ENCODE measurements around the gene MAPK7.
"Not testable (repeated sequence)": the region's sequence is repeated elsewhere in the genome, so short reads cannot be mapped to it uniquely, and the experiment has no call there.

Gene MAPK7

DNA sequence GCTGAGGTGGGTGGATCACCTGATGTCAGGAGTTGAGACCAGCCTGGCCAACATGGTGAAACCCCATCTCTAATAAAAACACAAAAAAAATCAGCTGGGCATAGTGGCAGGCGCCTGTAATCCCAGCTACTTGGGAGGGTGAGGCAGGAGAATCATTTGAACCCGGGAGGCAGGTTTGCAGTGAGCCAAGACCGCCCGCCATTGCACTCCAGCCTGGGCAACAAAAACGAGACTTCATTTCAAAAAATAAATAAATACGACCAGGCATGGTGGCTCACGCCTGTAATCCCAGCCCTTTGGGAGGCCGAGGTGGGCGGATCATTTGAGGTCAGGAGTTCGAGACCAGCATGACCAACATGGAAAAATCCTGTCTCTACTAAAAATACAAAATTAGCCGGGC lies 24.9 kb upstream of the MAPK7 start:
- not testable (repeated sequence) for H3K4me3 ChIP-seq (ENCODE audit: insufficient read depth, low read depth, low read length, poor library complexity, severe bottlenecking); DNase-seq; H3K36me3 ChIP-seq (ENCODE audit: control insufficient read depth, insufficient read depth, low read length); H3K27ac ChIP-seq (ENCODE audit: insufficient read depth, low read length, poor library complexity, severe bottlenecking); H3K9me3 ChIP-seq (ENCODE audit: control insufficient read depth, low read length); H3K27me3 ChIP-seq (replicated peaks; ENCODE audit: control insufficient read depth, insufficient read depth, low read length, poor library complexity, severe bottlenecking); H3K4me1 ChIP-seq (ENCODE audit: control insufficient read depth, insufficient read depth, low read length, poor library complexity, severe bottlenecking)

DNA sequence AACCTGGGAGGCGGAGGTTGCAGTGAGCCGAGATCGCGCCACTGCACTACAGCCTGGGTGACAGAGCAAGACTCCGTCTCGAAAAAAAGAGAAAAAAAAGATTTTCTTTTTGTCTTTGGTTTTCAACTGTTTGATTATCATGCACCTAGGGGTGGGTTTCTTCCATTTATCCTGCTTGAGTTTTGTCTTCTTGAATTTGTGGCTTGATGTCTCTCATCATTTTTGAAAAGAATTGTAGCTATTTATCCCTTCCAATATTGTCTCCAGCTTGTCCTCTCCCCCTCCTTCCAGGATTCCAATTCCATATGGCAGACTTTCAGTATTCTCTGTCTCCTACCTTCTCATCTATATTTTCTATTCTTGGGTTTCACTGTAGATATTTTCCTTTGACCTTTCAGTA lies 23.6 kb upstream of the MAPK7 start:
- Histone ChIP-seq H3K27ac (ENCODE audit: insufficient read depth, low read length, poor library complexity, severe bottlenecking) (no peak overlapping the region), H3K4me1 (ENCODE audit: control insufficient read depth, insufficient read depth, low read length, poor library complexity, severe bottlenecking) (no peaks in the 10 kb centered on the region), H3K4me3 (ENCODE audit: insufficient read depth, low read depth, low read length, poor library complexity, severe bottlenecking) (no peak overlapping the region), H3K36me3 (ENCODE audit: control insufficient read depth, insufficient read depth, low read length) (no peaks in the 10 kb centered on the region), H3K9me3 (ENCODE audit: control insufficient read depth, low read length) (no peaks in the 10 kb centered on the region), H3K27me3 (replicated peaks; ENCODE audit: control insufficient read depth, insufficient read depth, low read length, poor library complexity, severe bottlenecking) (no peaks in the 10 kb centered on the region)
- DNase-seq: no peak

DNA sequence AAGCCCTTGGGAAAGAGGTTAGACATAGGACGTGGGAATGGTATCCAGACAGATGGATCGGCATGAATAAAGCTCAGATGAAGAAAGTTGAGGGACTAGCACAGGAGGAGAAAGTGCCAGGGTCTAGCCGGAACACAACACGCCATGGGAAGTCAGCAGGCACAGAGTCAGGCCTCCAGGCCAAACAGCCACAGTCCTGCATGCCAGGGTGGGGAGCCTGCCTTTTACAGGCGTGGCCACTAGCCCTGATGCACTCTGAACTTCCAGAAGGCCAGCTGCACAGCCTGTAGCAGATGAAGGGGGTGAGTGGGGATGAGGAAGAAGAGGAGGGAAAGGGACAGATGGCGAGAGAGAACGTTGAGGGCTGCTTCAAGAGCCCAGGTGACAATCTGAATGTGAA lies 20.9 kb upstream of the MAPK7 start:
- Histone ChIP-seq H3K27ac (ENCODE audit: insufficient read depth, low read length, poor library complexity, severe bottlenecking) (no peak overlapping the region), H3K4me1 (ENCODE audit: control insufficient read depth, insufficient read depth, low read length, poor library complexity, severe bottlenecking) (peaks cover 7% of the 10 kb centered on the region), H3K4me3 (ENCODE audit: insufficient read depth, low read depth, low read length, poor library complexity, severe bottlenecking) (no peak overlapping the region), H3K36me3 (ENCODE audit: control insufficient read depth, insufficient read depth, low read length) (no peaks in the 10 kb centered on the region), H3K27me3 (replicated peaks; ENCODE audit: control insufficient read depth, insufficient read depth, low read length, poor library complexity, severe bottlenecking) (no peaks in the 10 kb centered on the region), H3K9me3 (ENCODE audit: control insufficient read depth, low read length) (no peaks in the 10 kb centered on the region)
- DNase-seq: no peak

DNA sequence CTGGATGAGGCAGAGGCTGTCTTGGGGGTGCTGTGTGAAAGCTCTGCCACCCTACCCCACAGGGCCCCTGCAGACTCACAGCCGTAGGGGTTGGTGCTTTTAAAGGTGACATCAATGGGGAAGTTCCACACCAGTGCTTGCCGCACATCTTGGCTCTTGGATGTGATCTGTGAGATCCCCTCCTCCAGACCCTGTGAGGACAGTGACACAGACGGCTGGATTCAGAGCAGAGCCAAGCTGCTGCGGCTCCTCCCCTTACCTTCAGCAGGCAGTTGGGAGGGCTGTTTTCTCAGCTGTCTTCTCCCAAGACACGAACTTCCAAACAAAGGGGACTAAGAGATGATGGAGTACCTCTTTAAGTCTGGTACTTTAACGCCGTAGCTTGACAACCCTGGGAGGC lies 20.5 kb upstream of the MAPK7 start:
- Histone ChIP-seq H3K27me3 (replicated peaks; ENCODE audit: control insufficient read depth, insufficient read depth, low read length, poor library complexity, severe bottlenecking) (no peaks in the 10 kb centered on the region), H3K4me3 (ENCODE audit: insufficient read depth, low read depth, low read length, poor library complexity, severe bottlenecking) (no peak overlapping the region), H3K27ac (ENCODE audit: insufficient read depth, low read length, poor library complexity, severe bottlenecking) (no peak overlapping the region), H3K9me3 (ENCODE audit: control insufficient read depth, low read length) (no peaks in the 10 kb centered on the region), H3K4me1 (ENCODE audit: control insufficient read depth, insufficient read depth, low read length, poor library complexity, severe bottlenecking) (peaks cover 7% of the 10 kb centered on the region), H3K36me3 (ENCODE audit: control insufficient read depth, insufficient read depth, low read length) (no peaks in the 10 kb centered on the region)
- DNase-seq: no peak

DNA sequence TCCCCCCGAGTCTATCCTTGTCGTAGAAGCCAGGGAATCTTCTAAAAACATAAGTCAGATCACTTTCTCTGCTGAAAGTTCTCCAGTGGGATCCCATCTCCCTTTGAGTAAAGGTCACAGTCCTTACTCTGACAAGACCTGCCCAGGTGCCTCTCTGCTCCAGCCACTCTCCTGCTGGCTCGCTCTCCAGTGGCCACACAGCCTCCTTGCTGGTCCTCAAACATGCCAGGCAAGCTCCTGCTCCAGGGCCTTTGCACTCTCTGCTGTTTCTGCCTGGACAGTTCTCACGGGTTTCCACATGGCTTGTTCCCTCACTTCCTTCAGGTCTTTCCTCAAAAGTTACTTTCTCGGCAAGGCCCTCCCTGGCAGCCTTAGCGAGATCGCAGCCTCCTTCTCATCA lies 19.1 kb upstream of the MAPK7 start:
- no peaks in the 10 kb centered on the region for H3K27me3 ChIP-seq (replicated peaks; ENCODE audit: control insufficient read depth, insufficient read depth, low read length, poor library complexity, severe bottlenecking)
- H3K9me3 ChIP-seq (ENCODE audit: control insufficient read depth, low read length): no peaks in the 10 kb centered on the region
- no peak overlapping the region for H3K27ac ChIP-seq (ENCODE audit: insufficient read depth, low read length, poor library complexity, severe bottlenecking)
- DNase-seq: no peak
- no peak overlapping the region for H3K4me3 ChIP-seq (ENCODE audit: insufficient read depth, low read depth, low read length, poor library complexity, severe bottlenecking)
- no peaks in the 10 kb centered on the region for H3K36me3 ChIP-seq (ENCODE audit: control insufficient read depth, insufficient read depth, low read length)
- H3K4me1 ChIP-seq (ENCODE audit: control insufficient read depth, insufficient read depth, low read length, poor library complexity, severe bottlenecking): peaks cover 7% of the 10 kb centered on the region

DNA sequence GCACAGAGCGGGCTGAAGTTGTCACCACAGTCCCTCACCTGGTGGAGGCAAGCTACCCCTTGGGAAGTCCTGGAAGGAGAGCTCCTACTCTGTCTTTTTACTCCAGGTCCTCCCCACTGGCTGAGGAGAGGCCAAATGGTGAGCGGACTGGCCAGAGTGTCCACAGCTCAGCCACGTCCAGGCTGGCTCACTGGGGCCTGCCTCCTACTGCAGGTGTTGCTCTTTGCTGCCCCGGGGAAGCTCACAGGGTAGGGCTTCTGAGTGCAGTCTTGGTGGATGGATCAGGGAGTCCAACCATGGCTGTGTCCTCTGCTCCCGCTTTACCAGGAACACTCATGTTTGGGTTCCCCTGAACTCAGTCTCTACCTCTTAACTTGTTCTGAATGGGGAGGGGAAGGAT lies 18.4 kb upstream of the MAPK7 start:
- Histone ChIP-seq H3K27ac (ENCODE audit: insufficient read depth, low read length, poor library complexity, severe bottlenecking) (no peak overlapping the region), H3K4me3 (ENCODE audit: insufficient read depth, low read depth, low read length, poor library complexity, severe bottlenecking) (no peak overlapping the region), H3K36me3 (ENCODE audit: control insufficient read depth, insufficient read depth, low read length) (no peaks in the 10 kb centered on the region), H3K27me3 (replicated peaks; ENCODE audit: control insufficient read depth, insufficient read depth, low read length, poor library complexity, severe bottlenecking) (no peaks in the 10 kb centered on the region), H3K4me1 (ENCODE audit: control insufficient read depth, insufficient read depth, low read length, poor library complexity, severe bottlenecking) (peaks cover 7% of the 10 kb centered on the region), H3K9me3 (ENCODE audit: control insufficient read depth, low read length) (no peaks in the 10 kb centered on the region)
- DNase-seq: no peak

DNA sequence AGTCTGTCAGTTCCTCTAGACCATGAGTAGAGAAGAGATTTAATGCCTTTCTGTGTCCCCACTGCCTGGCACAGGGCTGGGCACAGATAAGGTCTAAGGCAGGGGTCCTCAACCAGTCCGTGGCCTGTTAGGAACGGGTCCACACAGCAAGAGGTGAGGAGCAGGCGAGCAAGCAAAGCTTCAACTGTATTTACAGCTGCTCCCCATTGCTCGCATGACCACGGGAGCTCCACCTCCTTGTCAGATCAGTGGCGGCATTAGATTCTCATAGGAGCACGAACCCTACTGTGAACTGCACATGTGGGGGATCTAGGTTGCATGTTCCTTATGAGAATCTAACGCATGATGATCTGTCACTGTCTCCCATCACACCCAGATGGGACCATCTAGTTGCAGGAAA lies 17.5 kb upstream of the MAPK7 start:
- Histone ChIP-seq H3K4me1 (ENCODE audit: control insufficient read depth, insufficient read depth, low read length, poor library complexity, severe bottlenecking) (peaks cover 7% of the 10 kb centered on the region), H3K27ac (ENCODE audit: insufficient read depth, low read length, poor library complexity, severe bottlenecking) (no peak overlapping the region), H3K27me3 (replicated peaks; ENCODE audit: control insufficient read depth, insufficient read depth, low read length, poor library complexity, severe bottlenecking) (no peaks in the 10 kb centered on the region), H3K9me3 (ENCODE audit: control insufficient read depth, low read length) (no peaks in the 10 kb centered on the region), H3K36me3 (ENCODE audit: control insufficient read depth, insufficient read depth, low read length) (no peaks in the 10 kb centered on the region), H3K4me3 (ENCODE audit: insufficient read depth, low read depth, low read length, poor library complexity, severe bottlenecking) (no peak overlapping the region)
- no peak for DNase-seq

DNA sequence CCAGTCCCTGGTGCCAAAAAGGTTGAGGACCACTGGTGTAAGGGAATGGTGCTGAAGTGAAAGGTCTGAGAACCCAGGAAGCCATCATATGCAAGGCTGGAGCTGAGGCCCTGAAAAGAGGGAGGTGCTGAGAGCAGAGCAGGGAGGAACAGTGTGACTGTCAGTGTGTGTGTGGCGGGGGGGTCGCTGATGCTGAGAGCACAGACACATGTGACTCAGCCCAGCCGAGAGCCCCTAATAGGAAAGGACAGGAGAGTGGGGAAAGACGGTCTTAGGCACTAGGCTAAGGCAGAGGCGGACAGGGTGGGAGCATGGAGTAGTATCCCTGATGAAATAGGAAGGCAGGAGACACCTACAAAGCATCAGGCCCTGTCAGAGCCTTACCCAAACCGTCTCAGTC lies 17.0 kb upstream of the MAPK7 start:
- Histone ChIP-seq H3K4me1 (ENCODE audit: control insufficient read depth, insufficient read depth, low read length, poor library complexity, severe bottlenecking) (peaks cover 7% of the 10 kb centered on the region), H3K27ac (ENCODE audit: insufficient read depth, low read length, poor library complexity, severe bottlenecking) (no peak overlapping the region), H3K4me3 (ENCODE audit: insufficient read depth, low read depth, low read length, poor library complexity, severe bottlenecking) (no peak overlapping the region), H3K9me3 (ENCODE audit: control insufficient read depth, low read length) (no peaks in the 10 kb centered on the region), H3K27me3 (replicated peaks; ENCODE audit: control insufficient read depth, insufficient read depth, low read length, poor library complexity, severe bottlenecking) (no peaks in the 10 kb centered on the region), H3K36me3 (ENCODE audit: control insufficient read depth, insufficient read depth, low read length) (no peaks in the 10 kb centered on the region)
- DNase-seq: no peak

DNA sequence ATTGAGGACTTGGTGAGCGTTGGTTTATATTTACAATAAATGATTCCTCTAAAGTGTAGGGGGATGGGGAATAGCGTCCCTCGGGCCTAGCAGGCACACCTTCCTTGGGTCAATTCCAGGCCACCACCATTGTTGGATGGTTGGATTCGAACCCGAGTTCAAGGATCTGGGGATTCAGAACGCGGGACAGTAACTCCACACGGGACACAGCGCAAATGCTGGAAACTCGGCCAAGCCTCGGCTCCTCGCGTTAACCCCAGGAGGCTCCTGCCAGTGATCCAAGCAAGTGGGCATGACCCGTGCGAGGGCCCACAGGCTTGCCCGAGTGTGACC lies 16.4 kb upstream of the MAPK7 start:
- Histone ChIP-seq H3K27ac (ENCODE audit: insufficient read depth, low read length, poor library complexity, severe bottlenecking) (peak overlapping the region; percentile 74), H3K36me3 (ENCODE audit: control insufficient read depth, insufficient read depth, low read length) (no peaks in the 10 kb centered on the region), H3K4me1 (ENCODE audit: control insufficient read depth, insufficient read depth, low read length, poor library complexity, severe bottlenecking) (peaks cover 7% of the 10 kb centered on the region), H3K27me3 (replicated peaks; ENCODE audit: control insufficient read depth, insufficient read depth, low read length, poor library complexity, severe bottlenecking) (no peaks in the 10 kb centered on the region), H3K4me3 (ENCODE audit: insufficient read depth, low read depth, low read length, poor library complexity, severe bottlenecking) (peak overlapping the region; percentile 88), H3K9me3 (ENCODE audit: control insufficient read depth, low read length) (no peaks in the 10 kb centered on the region)
- DNase-seq: no peak

DNA sequence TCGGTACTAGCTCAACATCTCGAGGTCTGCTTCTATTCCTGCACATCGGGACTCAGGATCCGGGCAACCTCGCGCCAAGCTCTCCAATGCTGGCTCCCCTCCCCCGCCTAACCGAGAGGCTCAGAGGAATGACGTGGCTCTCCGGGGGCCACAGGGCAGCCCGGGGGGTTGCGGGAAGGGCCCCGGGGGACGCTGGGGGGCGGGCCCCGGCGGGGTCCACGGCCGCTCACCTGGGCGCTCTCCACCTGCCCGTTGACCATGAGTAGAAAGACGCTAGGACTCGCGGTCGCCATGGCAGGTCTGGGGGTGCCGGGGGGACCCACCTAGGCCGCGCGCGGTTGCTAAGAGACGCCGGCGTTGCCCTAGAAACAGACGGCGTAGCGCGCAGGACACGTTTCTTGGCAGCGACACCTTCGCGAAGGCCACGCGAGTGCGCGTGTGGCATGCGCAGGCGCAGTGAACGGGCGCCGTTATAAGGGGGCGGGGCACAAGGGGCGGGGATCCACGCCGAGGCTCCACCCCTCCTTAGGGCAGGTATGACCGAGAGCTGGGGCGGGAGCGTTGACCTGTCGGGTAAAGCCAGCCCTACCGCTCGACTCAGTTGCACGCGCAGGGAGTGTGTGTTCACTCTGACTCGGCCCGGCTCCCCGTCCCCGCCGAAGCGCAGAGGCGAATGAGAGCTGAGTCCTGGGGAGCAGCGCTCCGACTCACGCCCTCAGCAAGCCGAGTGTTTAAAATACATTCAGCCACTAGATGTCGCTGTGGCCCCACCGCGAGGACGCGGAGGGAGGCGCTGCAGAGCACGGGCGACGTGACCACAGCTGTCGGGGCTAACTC lies 15.8 kb upstream of the MAPK7 start, which contains the start of gene B9D1:
B9D1 (minus strand) TSS at position 447 of the 837 bp plus-strand sequence; CDS start at position 293, 154 bp downstream.
- no peaks in the 10 kb centered on the region for H3K36me3 ChIP-seq (ENCODE audit: control insufficient read depth, insufficient read depth, low read length)
- peak within 1 kb of the TSS; percentile 74 for H3K27ac ChIP-seq (ENCODE audit: insufficient read depth, low read length, poor library complexity, severe bottlenecking)
- peaks cover 7% of the 10 kb centered on the region for H3K4me1 ChIP-seq (ENCODE audit: control insufficient read depth, insufficient read depth, low read length, poor library complexity, severe bottlenecking)
- peak; percentile 93 to 94 (median 93) for DNase-seq
- H3K9me3 ChIP-seq (ENCODE audit: control insufficient read depth, low read length): no peaks in the 10 kb centered on the region
- no peaks in the 10 kb centered on the region for H3K27me3 ChIP-seq (replicated peaks; ENCODE audit: control insufficient read depth, insufficient read depth, low read length, poor library complexity, severe bottlenecking)
- H3K4me3 ChIP-seq (ENCODE audit: insufficient read depth, low read depth, low read length, poor library complexity, severe bottlenecking): peak within 1 kb of the TSS; percentile 88

Data from effector memory CD4-positive, alpha-beta T cell (primary cell).